Upper lobe of left lung (tissue), 4 donors: ENCODE results near the gene HLA-DPB1.

Experiments used
- EP300 ChIP-seq, 4 donors: sonication (generic); formaldehyde crosslinking; IDR thresholded peaks; one replicate each; pipeline ENCODE4 v1.5.1; 2017; ENCODE audit warnings: antibody characterized with exemption in 4 of 4, control low read depth in 2 of 4
- POLR2A ChIP-seq, 4 donors: fragments of 450-650 bp; IDR thresholded peaks; one replicate each; pipeline ENCODE4 v1.5.1; 2016 to 2017; ENCODE audit warnings: antibody characterized with exemption in 4 of 4, mild to moderate bottlenecking in 2 of 4
- POLR2AphosphoS5 ChIP-seq, 2 donors: sonication (generic); formaldehyde crosslinking; IDR thresholded peaks; one replicate each; pipeline ENCODE4 v1.5.1; 2017; ENCODE audit warnings: antibody characterized with exemption in 2 of 2
- TF ChIP-seq, protein P1 (sequence below), 6 experiments: fragments of 450-650 bp in 4 of 6; fragments of 200-600 bp in 2 of 6; sonication (generic) in 2 of 6; IDR thresholded peaks; one replicate each; pipeline ENCODE4 v1.5.1; 2016 to 2019; ENCODE audit warnings: antibody characterized with exemption in 6 of 6

DNA sequence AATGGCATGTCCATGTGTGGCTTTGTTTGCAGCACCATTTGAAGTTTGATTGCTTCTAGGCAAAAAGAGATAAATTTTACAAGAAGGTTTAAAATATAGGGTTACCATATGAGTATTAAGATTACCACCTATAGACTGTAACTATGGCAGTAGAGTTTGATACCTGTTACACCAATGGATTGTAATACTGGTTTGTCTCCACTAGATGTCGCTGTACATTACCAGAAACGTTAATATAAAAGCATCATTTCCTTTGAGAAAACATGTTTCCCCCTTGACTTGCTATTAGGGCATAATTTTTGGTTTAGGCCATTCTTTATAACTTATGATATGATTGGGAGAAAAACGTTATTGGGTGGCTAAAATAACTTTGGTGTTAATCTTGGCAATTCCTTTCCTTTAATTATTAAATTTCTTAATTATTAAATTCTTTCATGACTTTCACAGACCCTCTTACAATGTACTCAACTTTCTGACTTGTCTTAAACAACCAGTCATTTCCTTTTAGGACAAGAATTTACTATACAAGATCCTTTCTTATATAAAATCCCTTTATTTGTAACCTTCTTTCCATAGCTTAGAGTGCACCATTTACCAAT is 42.8 kb downstream of the HLA-DPB1 start:
- TF ChIP-seq, protein P1, sequence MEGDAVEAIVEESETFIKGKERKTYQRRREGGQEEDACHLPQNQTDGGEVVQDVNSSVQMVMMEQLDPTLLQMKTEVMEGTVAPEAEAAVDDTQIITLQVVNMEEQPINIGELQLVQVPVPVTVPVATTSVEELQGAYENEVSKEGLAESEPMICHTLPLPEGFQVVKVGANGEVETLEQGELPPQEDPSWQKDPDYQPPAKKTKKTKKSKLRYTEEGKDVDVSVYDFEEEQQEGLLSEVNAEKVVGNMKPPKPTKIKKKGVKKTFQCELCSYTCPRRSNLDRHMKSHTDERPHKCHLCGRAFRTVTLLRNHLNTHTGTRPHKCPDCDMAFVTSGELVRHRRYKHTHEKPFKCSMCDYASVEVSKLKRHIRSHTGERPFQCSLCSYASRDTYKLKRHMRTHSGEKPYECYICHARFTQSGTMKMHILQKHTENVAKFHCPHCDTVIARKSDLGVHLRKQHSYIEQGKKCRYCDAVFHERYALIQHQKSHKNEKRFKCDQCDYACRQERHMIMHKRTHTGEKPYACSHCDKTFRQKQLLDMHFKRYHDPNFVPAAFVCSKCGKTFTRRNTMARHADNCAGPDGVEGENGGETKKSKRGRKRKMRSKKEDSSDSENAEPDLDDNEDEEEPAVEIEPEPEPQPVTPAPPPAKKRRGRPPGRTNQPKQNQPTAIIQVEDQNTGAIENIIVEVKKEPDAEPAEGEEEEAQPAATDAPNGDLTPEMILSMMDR (IDR thresholded peaks at IDR 0.05), result peak; percentile 69 to 88 (median 83)
- TF ChIP-seq POLR2AphosphoS5 (IDR thresholded peaks at IDR 0.05), result no peak
- TF ChIP-seq POLR2A (IDR thresholded peaks at IDR 0.05), result no peak
- no peak for TF ChIP-seq EP300 (IDR thresholded peaks at IDR 0.05)
